A673 (cell line): Measurements from ENCODE around the gene BPTF. TPM values are rescaled to one million over a fixed set of nuclear protein-coding genes. Genes with fewer than 3 reads are reported as not detected.

Experiments used
- BruUV-seq: library from RNA; stranded (reverse); fragments of 400-500 nt; replicated peaks from 2 replicates; lab custom pipeline; 2021; lab: Mats Ljungman, UMichigan
- CTCF ChIA-PET: fragments of 300-600 bp; sonication (Branson Sonifier 250); formaldehyde crosslinking; loops from one replicate; lab custom pipeline; 2022; ENCODE audit warnings: antibody characterized with exemption; lab: Charles Lee
- POLR2A ChIA-PET: fragments of 300-600 bp; sonication (Branson Sonifier 250); formaldehyde crosslinking; loops from one replicate; lab custom pipeline; 2022; ENCODE audit warnings: antibody characterized with exemption; ENCODE audit not compliant: low non-redundant PET; lab: Charles Lee
- DNase-seq: peaks from one replicate; pipeline ENCODE4 v3.0.0-alpha.2; 2015; ENCODE audit warnings: low spot score
- H3K27ac ChIP-seq: fragments of 200-600 bp; sonication (generic); 2 replicates; pipeline ENCODE4 v1.5.1; 2016; ENCODE audit warnings: mixed run types, low read depth, mild to moderate bottlenecking, mixed read lengths, antibody characterized with exemption, low read length; ENCODE audit not compliant: poor library complexity, severe bottlenecking
- H3K27me3 ChIP-seq: fragments of 200-600 bp; sonication (generic); replicated peaks from 2 replicates; pipeline ENCODE4 v1.6.1; 2017; ENCODE audit warnings: mixed run types, low read depth, mild to moderate bottlenecking, mixed read lengths, antibody characterized with exemption, low read length; ENCODE audit not compliant: insufficient read depth, poor library complexity
- H3K36me3 ChIP-seq: fragments of 200-600 bp; sonication (generic); 2 replicates; pipeline ENCODE4 v1.6.1; 2016; ENCODE audit warnings: mixed run types, mild to moderate bottlenecking, mixed read lengths, antibody characterized with exemption, low read length; ENCODE audit not compliant: insufficient read depth, poor library complexity, severe bottlenecking
- H3K4me1 ChIP-seq: fragments of 200-600 bp; sonication (generic); 2 replicates; pipeline ENCODE4 v1.6.1; 2017; ENCODE audit warnings: mixed run types, mild to moderate bottlenecking, mixed read lengths, antibody characterized with exemption, low read length; ENCODE audit not compliant: insufficient read depth, poor library complexity, severe bottlenecking
- H3K4me3 ChIP-seq: fragments of 200-600 bp; sonication (generic); 2 replicates; pipeline ENCODE4 v1.5.1; 2016; ENCODE audit warnings: low read depth, mixed run types, mild to moderate bottlenecking, mixed read lengths, low read length; ENCODE audit not compliant: poor library complexity, severe bottlenecking
- H3K9me3 ChIP-seq: fragments of 200-600 bp; sonication (generic); 2 replicates; pipeline ENCODE4 v1.6.1; 2016; ENCODE audit warnings: mixed run types, low read depth, mild to moderate bottlenecking, mixed read lengths, antibody characterized with exemption, low read length; ENCODE audit not compliant: poor library complexity, severe bottlenecking
- CTCF ChIP-seq: fragments of 300-800, 200-600 bp; sonication (generic); conservative IDR thresholded peaks from 2 replicates; pipeline ENCODE4 v1.5.1; 2017; ENCODE audit warnings: low read depth, mild to moderate bottlenecking, antibody characterized with exemption, low read length, moderate library complexity, mixed read lengths
- EZH2 ChIP-seq: fragments of 200-600 bp; sonication (generic); IDR thresholded peaks from 2 replicates; pipeline ENCODE4 v1.6.1; 2017; ENCODE audit warnings: borderline replicate concordance, low read depth, mild to moderate bottlenecking, mixed read lengths, antibody characterized with exemption, low read length; ENCODE audit not compliant: poor library complexity, severe bottlenecking
- intact Hi-C: fragments of 100-400 bp; cut with micrococcal nuclease; formaldehyde crosslinking; loops from one replicate; pipeline ENCODE4 v1.10.0; 2022; ENCODE audit not compliant: unreplicated experiment
- total RNA-seq: library from RNA; stranded (reverse); gene quantifications from 2 replicates; pipeline ENCODE4 v1.2.3, GENCODE V29; 2021

BPTF gene
- total RNA-seq, 1 experiment from 2014 or later: 108 TPM

DNA sequence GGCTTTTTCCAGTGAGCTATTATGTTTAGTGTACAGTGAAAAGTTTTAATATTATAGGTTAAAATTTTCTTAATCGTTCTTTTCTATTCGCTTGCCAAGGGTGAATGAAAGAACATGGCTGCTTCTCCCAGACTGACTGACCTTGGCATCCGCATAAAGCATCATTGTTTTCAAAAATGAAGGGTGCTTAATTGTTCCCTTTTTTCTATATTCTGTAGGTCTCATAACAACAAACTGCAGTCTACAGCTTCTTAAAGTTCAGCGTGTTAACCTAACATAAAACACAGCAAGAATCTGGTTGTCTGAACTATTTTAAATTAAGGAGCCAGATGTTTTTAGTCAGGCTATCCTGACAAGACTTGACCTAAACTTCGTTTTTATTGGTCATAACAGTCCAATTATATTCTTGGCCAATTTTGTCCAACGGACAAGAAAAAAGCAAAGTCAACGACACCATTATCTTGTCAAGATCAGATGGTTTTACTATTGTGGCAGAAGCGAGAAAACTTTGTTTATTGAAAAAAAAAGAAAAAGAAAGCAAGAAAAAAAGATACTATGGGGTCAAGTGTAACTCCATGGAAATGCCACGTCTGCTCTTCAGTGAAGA, 156.8 kb downstream of the BPTF start:
- no peak for DNase-seq
- no peak for TF ChIP-seq CTCF
- no peak for TF ChIP-seq EZH2
- CTCF ChIA-PET: no interaction called here
- intact Hi-C loops: no loop called here
- BruUV-seq: no TSS peak
- no peaks in the 10 kb centered on the region for H3K27me3 ChIP-seq
- H3K4me1 ChIP-seq: no peaks in the 10 kb centered on the region
- peaks cover 6% of the 10 kb centered on the region for H3K36me3 ChIP-seq
- H3K4me3 ChIP-seq: no peak overlapping the region
- H3K27ac ChIP-seq: no peak overlapping the region
- H3K9me3 ChIP-seq: no peaks in the 10 kb centered on the region
- POLR2A ChIA-PET: no interaction called here

GRCh38 chr17:67982686-67983382, 157.5 kb downstream of the BPTF start:
- intact Hi-C loops: no loop called here
- POLR2A ChIA-PET: no interaction called here
- H3K27me3 ChIP-seq: no peaks in the 10 kb centered on the region
- H3K4me3 ChIP-seq: no peak overlapping the region
- TF ChIP-seq EZH2: no peak
- no peak for TF ChIP-seq CTCF
- peaks cover 6% of the 10 kb centered on the region for H3K36me3 ChIP-seq
- no peaks in the 10 kb centered on the region for H3K9me3 ChIP-seq
- CTCF ChIA-PET: no interaction called here
- H3K4me1 ChIP-seq: no peaks in the 10 kb centered on the region
- BruUV-seq: TSS peak; percentile 67
- DNase-seq: no peak
- no peak overlapping the region for H3K27ac ChIP-seq

DNA sequence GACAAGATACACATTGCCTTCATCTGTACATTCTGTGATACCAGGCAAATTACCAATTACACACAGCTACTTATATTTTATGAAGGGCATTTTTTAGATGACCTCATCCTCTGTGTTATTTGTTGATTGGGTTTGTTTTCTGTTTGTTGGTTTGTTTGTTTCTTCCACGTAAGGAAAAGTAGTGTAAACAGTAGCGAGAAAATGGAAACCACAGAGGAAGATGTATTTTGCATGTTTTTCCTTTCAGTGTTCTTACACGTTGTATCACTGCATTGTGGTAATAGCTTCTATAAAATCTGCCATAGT, 158.0 kb downstream of the BPTF start:
- H3K4me3 ChIP-seq: no peak overlapping the region
- no peaks in the 10 kb centered on the region for H3K27me3 ChIP-seq
- BruUV-seq: no TSS peak
- H3K9me3 ChIP-seq: no peaks in the 10 kb centered on the region
- H3K27ac ChIP-seq: no peak overlapping the region
- TF ChIP-seq EZH2 (no peak), CTCF (no peak)
- CTCF ChIA-PET: no interaction called here
- H3K4me1 ChIP-seq: no peaks in the 10 kb centered on the region
- peaks cover 6% of the 10 kb centered on the region for H3K36me3 ChIP-seq
- DNase-seq: no peak
- intact Hi-C loops: no loop called here
- POLR2A ChIA-PET: no interaction called here
